Fibroblast of villous mesenchyme (primary cell): ENCODE data around the gene CPNE5. TPM values are rescaled to one million over a fixed set of nuclear protein-coding genes. Genes with fewer than 3 reads are reported as not detected.

Experiments used
- DNase-seq: peaks from one replicate; pipeline ENCODE4 v3.0.0-alpha.2; 2010; ENCODE audit warnings: low read depth
- H3K4me3 ChIP-seq: 2 replicates; pipeline ENCODE4 v1.5.1; 2011; ENCODE audit warnings: low read depth, mild to moderate bottlenecking, low read length
- total RNA-seq: library from RNA; depleted of rRNA; stranded (reverse); fragments of >200 nt; gene quantifications from 2 replicates; pipeline ENCODE4 v1.2.3, GENCODE V29; 2012
- TF ChIP-seq, protein P1 (sequence below): IDR thresholded peaks from 2 replicates; pipeline ENCODE4 v1.5.1; 2012; ENCODE audit warnings: low read depth, mild to moderate bottlenecking, low read length; ENCODE audit not compliant: insufficient read depth

The CPNE5 gene
- total RNA-seq, 1 donor, result under 0.01 TPM

DNA sequence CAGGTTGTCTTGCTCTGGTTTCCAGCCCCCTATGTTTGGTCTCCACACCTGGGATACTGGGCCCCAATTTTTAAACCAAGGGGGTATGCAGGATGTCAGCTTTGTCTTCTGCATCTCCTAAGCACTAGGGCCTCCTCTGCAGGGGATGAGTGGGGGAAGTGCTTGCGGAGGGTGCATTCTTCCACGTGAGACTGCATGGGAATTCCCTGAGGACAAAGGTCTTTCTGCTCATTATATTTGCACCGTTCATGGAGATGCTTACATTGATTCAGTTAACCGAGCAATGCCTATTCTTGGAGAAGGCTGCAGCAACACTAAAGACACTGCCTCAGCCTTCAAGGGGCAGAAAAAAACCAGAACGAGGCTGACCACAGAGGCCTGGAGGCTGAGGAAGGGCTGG is 96.2 kb downstream of the CPNE5 start:
- no peak for DNase-seq
- H3K4me3 ChIP-seq, result no peak overlapping the region
- TF ChIP-seq, protein P1, sequence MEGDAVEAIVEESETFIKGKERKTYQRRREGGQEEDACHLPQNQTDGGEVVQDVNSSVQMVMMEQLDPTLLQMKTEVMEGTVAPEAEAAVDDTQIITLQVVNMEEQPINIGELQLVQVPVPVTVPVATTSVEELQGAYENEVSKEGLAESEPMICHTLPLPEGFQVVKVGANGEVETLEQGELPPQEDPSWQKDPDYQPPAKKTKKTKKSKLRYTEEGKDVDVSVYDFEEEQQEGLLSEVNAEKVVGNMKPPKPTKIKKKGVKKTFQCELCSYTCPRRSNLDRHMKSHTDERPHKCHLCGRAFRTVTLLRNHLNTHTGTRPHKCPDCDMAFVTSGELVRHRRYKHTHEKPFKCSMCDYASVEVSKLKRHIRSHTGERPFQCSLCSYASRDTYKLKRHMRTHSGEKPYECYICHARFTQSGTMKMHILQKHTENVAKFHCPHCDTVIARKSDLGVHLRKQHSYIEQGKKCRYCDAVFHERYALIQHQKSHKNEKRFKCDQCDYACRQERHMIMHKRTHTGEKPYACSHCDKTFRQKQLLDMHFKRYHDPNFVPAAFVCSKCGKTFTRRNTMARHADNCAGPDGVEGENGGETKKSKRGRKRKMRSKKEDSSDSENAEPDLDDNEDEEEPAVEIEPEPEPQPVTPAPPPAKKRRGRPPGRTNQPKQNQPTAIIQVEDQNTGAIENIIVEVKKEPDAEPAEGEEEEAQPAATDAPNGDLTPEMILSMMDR, result no peak

DNA sequence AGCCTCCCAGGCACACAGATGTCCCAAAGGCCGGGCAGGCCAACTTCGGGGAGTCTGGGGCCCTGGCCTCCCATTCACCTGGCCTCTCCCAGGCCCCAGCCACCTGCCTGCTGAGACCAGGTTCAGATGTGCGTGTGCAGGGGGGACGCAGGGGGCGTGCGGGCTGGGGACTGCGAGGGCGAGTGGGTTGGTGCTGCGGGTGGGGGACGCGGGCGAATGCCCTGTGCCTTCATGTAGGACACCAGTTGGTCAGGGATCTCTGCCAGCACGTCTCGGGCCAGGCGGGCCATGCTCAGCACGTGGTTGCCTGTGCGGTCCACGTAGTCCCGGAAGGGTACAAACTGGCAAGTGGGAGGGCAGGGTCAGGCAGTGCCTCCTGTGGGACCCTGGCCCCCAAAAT is 97.1 kb downstream of the CPNE5 start:
- no peak for DNase-seq
- no peak overlapping the region for H3K4me3 ChIP-seq
- TF ChIP-seq, protein P1, result no peak

DNA sequence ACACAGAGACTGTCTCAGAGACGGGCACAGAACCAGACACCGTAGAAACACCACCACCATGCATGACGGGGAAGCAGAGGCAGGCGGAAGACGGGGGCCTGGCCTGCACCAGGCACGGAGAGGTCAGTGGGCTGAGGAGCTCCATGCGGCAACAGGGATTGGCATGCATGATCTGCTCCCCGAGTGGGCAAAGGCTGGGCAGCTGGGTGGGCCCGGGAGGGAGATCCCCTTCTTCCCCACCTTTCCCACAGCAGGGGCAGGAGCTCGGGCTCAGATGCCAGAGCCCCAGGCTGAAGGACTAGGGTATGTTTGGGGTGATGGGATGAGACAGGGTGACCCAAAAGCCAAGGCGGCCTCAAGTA is 98.4 kb downstream of the CPNE5 start:
- DNase-seq, result no peak
- no peak overlapping the region for H3K4me3 ChIP-seq
- TF ChIP-seq, protein P1, result no peak

DNA sequence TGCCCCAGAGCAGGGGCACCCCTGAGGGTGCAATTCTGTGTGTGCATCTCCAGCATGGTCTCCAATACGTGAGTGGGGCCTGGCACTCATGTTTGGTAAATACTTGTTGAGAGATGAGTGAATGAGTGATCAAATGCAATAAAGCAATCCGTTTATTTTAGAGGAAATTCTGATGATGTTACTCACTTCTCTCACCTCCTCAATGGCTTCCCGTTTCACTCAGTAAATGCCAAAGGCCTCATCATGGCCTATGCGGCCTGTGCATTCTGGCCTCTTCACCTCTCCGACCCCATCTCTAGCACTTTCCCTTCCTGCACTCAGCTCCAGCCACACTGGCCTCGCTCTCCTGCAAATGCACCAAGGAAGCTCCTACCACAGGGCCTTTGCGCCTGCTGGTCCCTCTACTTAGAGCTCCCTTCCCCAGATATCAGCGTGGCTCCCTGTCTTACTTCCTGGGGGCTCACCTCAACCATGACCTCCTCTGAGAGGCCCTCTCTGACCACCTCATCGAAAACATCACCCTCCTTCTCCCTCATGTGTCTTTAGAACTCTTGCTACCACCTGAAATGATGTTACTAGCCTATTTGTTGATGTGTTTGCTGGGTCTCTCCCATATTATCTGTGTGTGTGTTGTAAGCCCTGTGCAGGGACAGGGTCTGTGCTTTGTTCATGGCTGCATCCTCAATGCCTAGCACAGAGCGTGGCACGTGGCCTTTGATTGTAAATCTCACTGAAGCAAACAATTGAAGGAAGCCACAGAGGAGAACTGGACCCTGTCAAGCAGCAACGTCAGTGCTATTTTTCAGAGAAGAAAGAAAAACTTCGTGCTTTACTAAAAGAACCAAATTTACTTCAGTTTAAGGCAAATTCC is 99.1 kb downstream of the CPNE5 start:
- TF ChIP-seq, protein P1, result no peak
- H3K4me3 ChIP-seq, result no peak overlapping the region
- DNase-seq, result no peak

DNA sequence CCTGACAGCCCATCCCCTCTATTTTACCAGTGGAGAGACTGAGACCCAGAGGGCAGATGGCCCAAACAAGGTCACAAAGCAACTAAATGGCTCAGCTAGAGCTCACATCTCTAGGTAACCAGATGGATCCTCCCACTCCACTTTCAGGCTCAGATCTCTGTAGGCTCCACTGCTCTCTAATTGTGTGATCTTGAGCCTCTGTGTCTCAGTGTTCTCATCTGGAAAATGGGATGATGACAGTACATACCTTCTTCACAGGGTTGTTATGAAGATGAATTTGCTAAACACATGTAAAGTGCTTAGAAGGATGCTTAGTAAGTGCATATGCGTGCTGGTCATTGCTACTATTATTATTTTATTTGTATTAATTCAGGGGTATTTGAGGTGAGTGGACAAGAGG is 101.1 kb downstream of the CPNE5 start:
- H3K4me3 ChIP-seq, result no peak overlapping the region
- no peak for DNase-seq
- TF ChIP-seq, protein P1, result no peak

DNA sequence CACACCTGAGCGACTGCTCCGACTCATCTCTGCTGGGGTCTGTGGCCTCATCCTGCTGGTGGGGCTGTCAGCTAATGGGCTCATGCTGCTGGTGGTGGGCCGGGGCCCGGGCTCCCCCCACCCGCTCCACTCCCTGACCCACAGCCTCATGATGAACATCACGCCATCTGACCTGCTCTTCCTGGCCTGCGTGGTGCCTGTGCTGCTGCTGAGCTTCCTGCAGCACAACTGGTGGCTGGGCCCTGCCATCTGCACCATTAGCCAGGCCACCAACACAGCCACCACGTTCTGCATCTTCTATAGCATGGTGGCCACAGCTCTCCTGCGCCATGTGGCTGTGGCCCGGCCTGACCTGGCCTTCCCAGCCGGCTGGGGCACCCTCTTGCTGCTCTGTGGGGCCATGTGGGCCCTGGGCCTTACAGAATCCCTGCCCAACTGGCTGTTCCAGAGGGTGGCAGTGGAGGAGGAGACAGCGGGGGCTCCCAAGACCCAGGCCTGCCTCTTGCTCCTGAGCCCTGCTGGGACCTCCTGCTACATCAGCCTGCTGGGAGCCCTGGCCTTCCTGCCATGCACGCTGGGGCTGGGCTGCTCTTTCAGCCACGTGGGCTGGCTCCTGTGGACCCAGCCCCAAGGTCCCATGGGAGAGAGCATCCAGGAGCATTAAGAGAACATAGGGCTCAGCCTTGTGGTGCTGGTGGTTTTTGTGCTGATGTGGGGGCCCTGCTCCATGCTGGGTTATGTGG is 102.0 kb downstream of the CPNE5 start:
- DNase-seq, result no peak
- TF ChIP-seq, protein P1, result no peak
- H3K4me3 ChIP-seq, result no peak overlapping the region
